ENCODE results near the gene ACIN1. TPM values are rescaled to one million over a fixed set of nuclear protein-coding genes. Genes with fewer than 3 reads are reported as not detected.

The ACIN1 gene
- total and polyA plus RNA-seq, 7 donors: 45.2 to 83.2 (median 75.3) TPM

- intact Hi-C loops (cut with DNase I): no loop called here
- H3K36me3 ChIP-seq (ENCODE audit: insufficient read depth in 1 of 2, low read depth in 1 of 2): peaks cover 24 to 76% of the 10 kb centered on the region in 2 donors
- H3K27me3 ChIP-seq (ENCODE audit: insufficient read depth in 3 of 3, low read length in 2 of 3): no peaks in the 10 kb centered on the region
- TF ChIP-seq CTCF (IDR thresholded peaks at IDR 0.05): no peak
- H3K4me1 ChIP-seq: peaks cover 12% of the 10 kb centered on the region
- H3K9me3 ChIP-seq: no peaks in the 10 kb centered on the region
- H3K4me3 ChIP-seq: no peak overlapping the region
- WGBS, 3 donors: 88 to 94% (median 93%) methylated on average over 17 of the region's 17 CpGs
- DNase-seq (no peak), ATAC-seq (no peak)
- H3K27ac ChIP-seq: no peak overlapping the region
These were observed 34.2 kb downstream of the ACIN1 start for GRCh38 chr14:23060536-23061260.

- intact Hi-C loops (cut with DNase I): loop anchor here (1.0 to 5.0 kb wide), 3 partner anchors 72 to 502 kb away; no protein-coding TSS in a partner anchor
- H3K27ac ChIP-seq: no peak overlapping the region
- no peak for ATAC-seq
- WGBS, 3 donors: 84 to 86% (median 85%) methylated on average over 32 of the region's 32 CpGs
- no peak overlapping the region for H3K4me3 ChIP-seq
- H3K36me3 ChIP-seq (ENCODE audit: insufficient read depth in 1 of 2, low read depth in 1 of 2): peaks cover 20 to 58% of the 10 kb centered on the region in 2 donors
- TF ChIP-seq CTCF (IDR thresholded peaks at IDR 0.05): no peak
- peaks cover 12% of the 10 kb centered on the region for H3K4me1 ChIP-seq
- peak in 1 of 2 donors; percentile 48 for DNase-seq
- no peaks in the 10 kb centered on the region for H3K9me3 ChIP-seq
- H3K27me3 ChIP-seq (ENCODE audit: insufficient read depth in 3 of 3, low read length in 2 of 3): no peaks in the 10 kb centered on the region
These were observed 36.1 kb downstream of the ACIN1 start for GRCh38 chr14:23058654-23059504.

GRCh38 chr14:23057757-23058653, 36.9 kb downstream of the ACIN1 start:
- Histone ChIP-seq H3K9me3 (no peaks in the 10 kb centered on the region), H3K4me1 (peaks cover 12% of the 10 kb centered on the region), H3K4me3 (peak overlapping the region; percentile 78), H3K36me3 (ENCODE audit: insufficient read depth in 1 of 2, low read depth in 1 of 2) (peaks cover 12 to 49% of the 10 kb centered on the region in 2 donors), H3K27ac (peak overlapping the region; percentile 32), H3K27me3 (ENCODE audit: insufficient read depth in 3 of 3, low read length in 2 of 3) (no peaks in the 10 kb centered on the region)
- 1 to 2% (median 1%) methylated on average over 43 to 51 of the region's 51 CpGs for WGBS, 3 donors
- peak; percentile 93 for TF ChIP-seq CTCF (IDR thresholded peaks at IDR 0.05)
- DNase-seq (peak; percentile 81 to 92), ATAC-seq (peak; percentile 76 to 86 (median 82))
- intact Hi-C loops (cut with DNase I): loop anchor here (1.0 to 5.0 kb wide), 3 partner anchors 71 to 501 kb away; no protein-coding TSS in a partner anchor

GRCh38 chr14:23056956-23057756, 37.8 kb downstream of the ACIN1 start, which contains the start of gene CDH24:
CDH24 (minus strand) TSS chr14:23057520; CDS start chr14:23055733, 1,787 bp downstream.
- peak; percentile 71 to 76 for DNase-seq
- no peak for TF ChIP-seq CTCF (IDR thresholded peaks at IDR 0.05)
- WGBS, 3 donors: 4 to 8% (median 6%) methylated on average over 18 to 72 of the region's 73 CpGs
- Histone ChIP-seq H3K36me3 (ENCODE audit: insufficient read depth in 1 of 2, low read depth in 1 of 2) (peaks cover 4 to 41% of the 10 kb centered on the region in 2 donors), H3K9me3 (no peaks in the 10 kb centered on the region), H3K27me3 (ENCODE audit: insufficient read depth in 3 of 3, low read length in 2 of 3) (no peaks in the 10 kb centered on the region), H3K27ac (peak within 1 kb of the TSS; percentile 32), H3K4me1 (peaks cover 7% of the 10 kb centered on the region), H3K4me3 (peak within 1 kb of the TSS; percentile 78)
- intact Hi-C loops (cut with DNase I): loop anchor here in 1 of 2 donors (5.0 kb wide), 1 partner anchor 500 kb away; no protein-coding TSS in a partner anchor
- ATAC-seq: peak in 2 of 4 donors; percentile 5 to 16
